Loucy (cell line): Measurements from ENCODE around the gene RIN3.

Experiments
- H2AFZ ChIP-seq: fragments of 200-600 bp; sonication (generic); 2 replicates; pipeline ENCODE4 v1.6.0; 2016; ENCODE audit warnings: antibody characterized with exemption, mild to moderate bottlenecking, low read length, moderate library complexity
- H3F3A ChIP-seq: fragments of 200-600 bp; 2 replicates; pipeline ENCODE4 v1.6.0; 2016; ENCODE audit warnings: antibody characterized with exemption, low read depth, mild to moderate bottlenecking
- H3K27me3 ChIP-seq: fragments of 200-600 bp; sonication (generic); 2 replicates; pipeline ENCODE4 v1.6.1; 2014; ENCODE audit warnings: low read length, mild to moderate bottlenecking; ENCODE audit not compliant: insufficient read depth, poor library complexity, severe bottlenecking
- H3K36me3 ChIP-seq: fragments of 200-600 bp; sonication (generic); 2 replicates; pipeline ENCODE4 v1.6.1; 2016; ENCODE audit warnings: low read length; ENCODE audit not compliant: insufficient read depth
- H3K4me1 ChIP-seq: fragments of 200-600 bp; sonication (generic); 2 replicates; pipeline ENCODE4 v1.5.1; 2014; ENCODE audit warnings: low read length, mild to moderate bottlenecking; ENCODE audit not compliant: insufficient read depth, poor library complexity, severe bottlenecking
- H3K4me2 ChIP-seq: fragments of 200-600 bp; sonication (generic); 2 replicates; pipeline ENCODE4 v1.6.0; 2014; ENCODE audit warnings: antibody characterized with exemption, low read length, low read depth, mild to moderate bottlenecking; ENCODE audit not compliant: poor library complexity, severe bottlenecking
- H3K4me3 ChIP-seq: fragments of 200-600 bp; sonication (generic); 2 replicates; pipeline ENCODE4 v1.5.1; 2014; ENCODE audit warnings: low read length, mild to moderate bottlenecking, mixed read lengths; ENCODE audit not compliant: poor library complexity, severe bottlenecking
- H3K79me2 ChIP-seq: fragments of 200-600 bp; sonication (generic); 2 replicates; pipeline ENCODE4 v1.6.1; 2014; ENCODE audit warnings: low read length; ENCODE audit not compliant: insufficient read depth
- H3K9ac ChIP-seq: fragments of 200-600 bp; sonication (generic); 2 replicates; pipeline ENCODE4 v1.6.0; 2014; ENCODE audit warnings: mild to moderate bottlenecking, low read depth, low read length, moderate library complexity; ENCODE audit not compliant: poor library complexity, severe bottlenecking
- H3K9me2 ChIP-seq: fragments of 200-600 bp; sonication (generic); replicated peaks from 2 replicates; pipeline ENCODE4 v1.6.1; 2016; ENCODE audit warnings: low read depth, low read length, mixed read lengths
- H3K9me3 ChIP-seq: fragments of 200-600 bp; sonication (generic); 2 replicates; pipeline ENCODE4 v1.6.1; 2014; ENCODE audit warnings: mild to moderate bottlenecking, antibody characterized with exemption, low read length, low read depth; ENCODE audit not compliant: insufficient read depth
- H4K20me1 ChIP-seq: fragments of 200-600 bp; sonication (generic); 2 replicates; pipeline ENCODE4 v1.6.0; 2014; ENCODE audit warnings: antibody characterized with exemption, low read length, mild to moderate bottlenecking; ENCODE audit not compliant: insufficient read depth, poor library complexity, severe bottlenecking
- EZH2phosphoT487 ChIP-seq: fragments of 200-600 bp; IDR thresholded peaks from 2 replicates; pipeline ENCODE4 v1.6.1; 2018; ENCODE audit warnings: antibody characterized with exemption, mild to moderate bottlenecking, moderate library complexity, borderline replicate concordance
- TF ChIP-seq, protein P1 (sequence below): fragments of 200-600 bp; sonication (generic); conservative IDR thresholded peaks from 2 replicates; pipeline ENCODE4 v1.5.1; 2014; ENCODE audit warnings: mild to moderate bottlenecking, antibody characterized with exemption, low read length

The RIN3 gene

GRCh38 chr14:92719421-92719820 lies 205.8 kb downstream of the RIN3 start:
- Histone ChIP-seq H4K20me1 (no peaks in the 10 kb centered on the region), H3K36me3 (no peaks in the 10 kb centered on the region), H3K79me2 (no peaks in the 10 kb centered on the region), H3K4me1 (peaks cover 19% of the 10 kb centered on the region), H3K9ac (no peak overlapping the region), H3K4me3 (no peak overlapping the region), H3F3A (no peaks in the 10 kb centered on the region), H3K9me2 (no peaks in the 10 kb centered on the region), H3K9me3 (no peaks in the 10 kb centered on the region), H3K27me3 (no peaks in the 10 kb centered on the region), H3K4me2 (no peak overlapping the region), H2AFZ (no peak overlapping the region)
- TF ChIP-seq EZH2phosphoT487, result no peak
- TF ChIP-seq, protein P1, sequence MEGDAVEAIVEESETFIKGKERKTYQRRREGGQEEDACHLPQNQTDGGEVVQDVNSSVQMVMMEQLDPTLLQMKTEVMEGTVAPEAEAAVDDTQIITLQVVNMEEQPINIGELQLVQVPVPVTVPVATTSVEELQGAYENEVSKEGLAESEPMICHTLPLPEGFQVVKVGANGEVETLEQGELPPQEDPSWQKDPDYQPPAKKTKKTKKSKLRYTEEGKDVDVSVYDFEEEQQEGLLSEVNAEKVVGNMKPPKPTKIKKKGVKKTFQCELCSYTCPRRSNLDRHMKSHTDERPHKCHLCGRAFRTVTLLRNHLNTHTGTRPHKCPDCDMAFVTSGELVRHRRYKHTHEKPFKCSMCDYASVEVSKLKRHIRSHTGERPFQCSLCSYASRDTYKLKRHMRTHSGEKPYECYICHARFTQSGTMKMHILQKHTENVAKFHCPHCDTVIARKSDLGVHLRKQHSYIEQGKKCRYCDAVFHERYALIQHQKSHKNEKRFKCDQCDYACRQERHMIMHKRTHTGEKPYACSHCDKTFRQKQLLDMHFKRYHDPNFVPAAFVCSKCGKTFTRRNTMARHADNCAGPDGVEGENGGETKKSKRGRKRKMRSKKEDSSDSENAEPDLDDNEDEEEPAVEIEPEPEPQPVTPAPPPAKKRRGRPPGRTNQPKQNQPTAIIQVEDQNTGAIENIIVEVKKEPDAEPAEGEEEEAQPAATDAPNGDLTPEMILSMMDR, result no peak

- H3K79me2 ChIP-seq, result no peaks in the 10 kb centered on the region
- H3K4me3 ChIP-seq, result no peak overlapping the region
- no peaks in the 10 kb centered on the region for H3K27me3 ChIP-seq
- no peaks in the 10 kb centered on the region for H3K9me2 ChIP-seq
- TF ChIP-seq, protein P1, result no peak
- H3K36me3 ChIP-seq, result no peaks in the 10 kb centered on the region
- H2AFZ ChIP-seq, result no peak overlapping the region
- no peaks in the 10 kb centered on the region for H3F3A ChIP-seq
- H3K9me3 ChIP-seq, result no peaks in the 10 kb centered on the region
- H4K20me1 ChIP-seq, result no peaks in the 10 kb centered on the region
- H3K4me2 ChIP-seq, result no peak overlapping the region
- H3K4me1 ChIP-seq, result peaks cover 19% of the 10 kb centered on the region
- no peak overlapping the region for H3K9ac ChIP-seq
Observed at GRCh38 chr14:92719890-92720323, 206.3 kb downstream of the RIN3 start.

DNA sequence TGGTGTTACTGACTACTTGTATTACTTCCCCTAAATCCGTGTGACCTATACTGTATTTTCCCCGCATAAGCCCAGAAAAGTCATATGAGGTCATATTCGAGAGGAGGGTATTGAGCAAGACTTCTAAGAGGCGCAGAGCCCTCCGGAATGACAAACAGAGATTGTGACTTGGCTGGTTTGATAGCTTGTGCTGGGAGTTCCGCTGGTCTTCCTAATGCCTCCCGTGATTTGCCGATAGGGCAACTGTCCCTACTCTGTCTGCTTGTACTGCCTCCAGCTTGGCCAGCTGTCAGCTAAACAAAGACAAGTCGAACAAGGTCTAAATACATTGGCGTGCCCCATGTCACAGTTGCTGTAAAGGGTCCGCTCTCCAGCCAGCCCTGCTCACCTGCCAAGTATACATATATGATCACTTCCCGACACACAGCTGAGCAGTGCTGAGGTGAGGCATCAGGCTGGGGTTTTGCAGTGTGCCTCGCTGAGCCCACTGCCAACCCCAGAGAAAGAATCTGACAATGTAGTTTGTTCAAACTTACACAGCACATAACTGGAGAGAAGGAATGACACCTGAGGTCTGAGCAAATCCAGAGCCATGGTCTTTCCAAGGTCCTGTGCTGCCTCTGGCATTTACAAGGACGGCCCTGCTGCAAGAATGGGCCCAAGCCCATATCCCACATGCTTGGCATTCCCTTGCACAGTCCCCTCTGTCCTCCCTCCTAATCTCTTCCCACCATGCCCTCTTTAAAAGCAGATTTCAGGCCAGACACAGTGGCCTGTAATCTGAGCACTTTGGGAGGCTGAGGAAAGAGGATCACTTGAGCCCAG lies 211.1 kb downstream of the RIN3 start:
- Histone ChIP-seq H3F3A (no peaks in the 10 kb centered on the region), H2AFZ (no peak overlapping the region)
- TF ChIP-seq, protein P1, result no peak
- no peak for TF ChIP-seq EZH2phosphoT487

More for the DNA sequence above, 211.1 kb downstream of the RIN3 start:
- Histone ChIP-seq H3K27me3 (no peaks in the 10 kb centered on the region), H3K9me3 (no peaks in the 10 kb centered on the region), H3K9ac (no peak overlapping the region), H3K9me2 (no peaks in the 10 kb centered on the region), H3K79me2 (no peaks in the 10 kb centered on the region), H3K4me3 (no peak overlapping the region), H4K20me1 (no peaks in the 10 kb centered on the region), H3K4me2 (no peak overlapping the region), H3K36me3 (no peaks in the 10 kb centered on the region), H3K4me1 (peaks cover 10% of the 10 kb centered on the region)
